GM18870 (cell line): ENCODE measurements around the gene FGF8.

Source experiments
- ATAC-seq: cut with Tn5 transposase; IDR thresholded peaks from one replicate; pipeline ENCODE4 v1.9.1; 2021; ENCODE audit warnings: moderate library complexity; ENCODE audit not compliant: unreplicated experiment

The FGF8 gene

DNA sequence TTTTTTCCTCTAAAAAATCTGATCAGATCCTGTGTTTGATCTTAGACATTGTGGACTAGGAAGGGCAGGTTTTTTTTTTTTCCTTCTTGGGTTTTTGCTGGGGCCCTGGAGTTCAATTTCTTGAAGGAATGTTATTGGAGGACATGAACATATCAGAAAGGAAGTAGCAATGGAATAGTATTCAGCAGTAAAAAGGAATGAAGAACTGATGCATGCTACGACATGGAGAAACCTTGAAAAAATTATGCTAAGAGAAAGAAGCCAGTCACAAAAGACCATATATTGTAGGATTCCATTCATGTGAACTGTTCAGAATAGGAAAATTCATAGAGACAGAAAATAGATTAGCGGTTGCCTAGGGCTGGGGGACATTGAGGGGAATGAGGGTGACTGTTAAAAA, 34.0 kb downstream of the FGF8 start:
- no peak for ATAC-seq

DNA sequence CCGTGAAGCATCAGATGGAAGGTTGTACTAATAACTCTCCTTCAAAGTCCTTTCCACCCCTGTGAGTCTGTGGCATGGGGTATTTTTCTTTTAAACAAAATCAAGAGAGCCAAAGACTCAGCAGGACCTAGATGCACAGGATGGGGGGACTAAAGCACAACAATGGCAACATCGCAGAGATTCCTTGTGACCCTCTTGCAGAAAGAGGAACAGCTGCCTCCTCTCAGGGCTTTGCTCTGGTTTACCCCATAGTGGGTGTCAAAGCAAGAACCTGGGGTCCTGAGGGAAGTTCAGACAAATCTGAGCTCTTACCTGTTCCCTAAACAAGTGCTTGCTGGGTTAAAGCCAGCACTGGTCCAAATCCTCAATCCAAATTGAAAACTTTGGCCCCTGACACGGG, 39.2 kb downstream of the FGF8 start:
- ATAC-seq = no peak

DNA sequence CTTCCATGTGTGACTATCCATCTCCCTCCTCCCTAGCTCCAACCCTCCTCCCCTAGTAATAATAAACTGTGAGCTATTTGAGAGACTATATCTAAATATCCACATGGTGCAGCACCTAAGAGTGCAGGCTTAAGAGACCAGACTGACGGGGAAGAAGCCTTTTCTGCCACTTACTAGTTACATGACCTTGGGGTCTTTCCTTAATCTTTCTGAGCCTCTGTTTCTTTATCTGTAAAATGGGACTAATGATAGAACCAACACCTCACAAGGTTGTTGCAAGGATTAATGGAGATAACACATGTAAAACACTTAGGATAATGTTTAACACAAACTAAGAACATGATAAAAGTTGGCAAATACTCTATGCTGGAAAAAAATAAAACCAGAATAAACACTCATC, 43.8 kb downstream of the FGF8 start:
- no peak for ATAC-seq

DNA sequence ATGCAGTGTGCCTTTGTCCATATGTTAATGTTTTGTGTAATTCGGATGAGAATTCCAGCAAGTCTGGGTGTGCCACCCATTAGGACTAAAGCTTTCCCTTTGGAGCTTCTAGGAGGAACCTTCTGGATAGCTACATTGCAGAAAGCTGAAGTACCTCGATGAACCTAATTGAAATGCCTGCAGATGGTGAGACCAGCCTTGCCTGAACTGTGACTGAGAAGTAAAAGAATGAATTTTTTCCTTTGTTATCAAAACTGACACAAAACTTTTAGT, 49.9 kb downstream of the FGF8 start:
- ATAC-seq = no peak

DNA sequence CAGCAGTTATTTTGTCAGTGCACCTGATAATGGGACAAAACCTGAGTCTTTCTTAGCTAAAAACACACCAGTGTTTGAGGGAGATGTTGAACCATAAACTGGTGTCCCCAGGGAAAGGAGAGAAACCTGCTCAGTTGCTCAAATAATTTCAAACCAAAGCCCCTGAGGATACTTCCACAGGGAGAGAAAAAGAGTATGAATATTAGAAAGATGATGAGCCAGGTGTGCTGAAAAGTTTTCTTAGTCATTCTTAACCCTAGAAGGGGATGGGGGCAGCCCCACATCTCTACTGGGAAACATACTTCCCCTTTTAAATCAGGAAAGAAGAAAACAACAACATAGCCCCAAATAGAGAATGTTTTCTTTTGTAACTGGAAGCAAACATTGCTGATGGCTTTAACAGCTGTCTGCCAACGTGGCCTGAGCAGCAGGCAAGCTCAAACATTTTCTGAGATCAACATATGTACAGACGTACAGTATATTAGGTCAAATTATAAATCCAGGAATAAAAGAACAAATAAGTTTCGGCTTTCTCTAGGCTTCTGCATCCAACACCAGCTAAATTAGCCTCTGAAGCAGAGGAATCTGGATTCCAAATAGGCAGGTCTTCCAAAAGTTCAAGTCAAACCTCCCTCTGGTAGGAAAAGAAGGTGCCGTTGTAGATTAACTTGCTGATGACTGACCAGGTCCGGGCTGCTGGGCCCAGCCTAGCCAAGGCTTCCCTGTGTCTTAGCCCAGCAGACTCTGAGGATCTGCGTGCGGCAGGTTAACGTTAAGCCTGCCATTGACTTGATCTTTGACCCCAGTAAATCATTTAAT, 50.4 kb downstream of the FGF8 start:
- ATAC-seq = no peak

DNA sequence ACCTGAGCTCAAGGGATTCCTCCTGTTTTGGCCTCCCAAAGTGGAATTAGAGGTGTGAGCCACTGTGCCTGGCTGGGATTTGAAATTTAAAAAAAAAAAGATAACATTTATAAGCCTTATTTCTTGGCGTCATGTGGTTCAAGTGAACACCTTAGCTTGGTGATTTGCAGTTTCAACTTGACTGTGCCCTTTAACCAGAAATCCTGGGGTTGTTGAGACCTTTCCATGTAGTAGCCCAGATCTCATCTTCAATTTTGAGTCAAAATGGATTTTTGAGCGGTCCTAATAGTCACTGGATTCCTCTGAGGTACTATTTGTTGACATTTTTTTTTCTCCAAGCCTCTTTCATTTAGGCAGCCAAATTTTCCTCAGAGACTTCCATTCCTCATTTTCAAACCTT, 51.5 kb downstream of the FGF8 start:
- no peak for ATAC-seq

DNA sequence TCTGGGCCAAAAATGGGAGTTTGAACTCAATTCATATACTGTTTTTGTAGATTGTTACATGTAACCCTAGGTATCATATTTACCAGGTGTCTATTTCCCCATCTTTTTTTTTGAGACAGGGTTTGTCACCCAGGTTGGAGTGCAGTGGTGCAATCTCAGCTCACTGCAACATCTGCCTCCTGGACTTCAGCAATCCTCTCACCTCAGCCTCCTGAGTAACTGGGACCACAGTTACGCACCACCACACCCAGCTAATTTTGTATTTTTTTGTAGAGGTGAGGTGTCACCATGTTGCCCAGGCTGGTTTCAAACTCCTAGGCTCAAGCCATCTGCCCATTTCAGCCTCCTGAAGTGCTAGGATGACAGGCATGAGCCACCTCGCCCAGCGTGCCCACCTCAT, 52.7 kb downstream of the FGF8 start:
- no peak for ATAC-seq

DNA sequence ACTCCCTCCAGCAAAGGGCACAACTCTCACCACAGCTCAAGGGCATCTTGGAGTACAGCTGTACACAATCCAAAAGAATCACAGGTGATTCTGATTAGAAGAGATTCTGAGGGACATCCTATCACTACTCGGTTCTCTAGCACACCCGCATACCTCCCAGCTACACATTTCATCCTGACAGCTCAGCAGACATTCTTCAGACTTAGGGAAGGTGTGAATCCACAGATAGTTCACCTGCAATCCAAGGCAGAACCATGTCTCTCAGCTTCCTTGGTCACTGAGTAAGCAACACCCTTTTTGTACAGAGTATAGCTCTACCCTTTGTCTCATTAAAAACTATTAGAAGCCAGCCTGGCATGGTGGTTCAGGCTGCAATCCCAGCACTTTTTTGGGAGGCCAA, 54.1 kb downstream of the FGF8 start:
- ATAC-seq = no peak

DNA sequence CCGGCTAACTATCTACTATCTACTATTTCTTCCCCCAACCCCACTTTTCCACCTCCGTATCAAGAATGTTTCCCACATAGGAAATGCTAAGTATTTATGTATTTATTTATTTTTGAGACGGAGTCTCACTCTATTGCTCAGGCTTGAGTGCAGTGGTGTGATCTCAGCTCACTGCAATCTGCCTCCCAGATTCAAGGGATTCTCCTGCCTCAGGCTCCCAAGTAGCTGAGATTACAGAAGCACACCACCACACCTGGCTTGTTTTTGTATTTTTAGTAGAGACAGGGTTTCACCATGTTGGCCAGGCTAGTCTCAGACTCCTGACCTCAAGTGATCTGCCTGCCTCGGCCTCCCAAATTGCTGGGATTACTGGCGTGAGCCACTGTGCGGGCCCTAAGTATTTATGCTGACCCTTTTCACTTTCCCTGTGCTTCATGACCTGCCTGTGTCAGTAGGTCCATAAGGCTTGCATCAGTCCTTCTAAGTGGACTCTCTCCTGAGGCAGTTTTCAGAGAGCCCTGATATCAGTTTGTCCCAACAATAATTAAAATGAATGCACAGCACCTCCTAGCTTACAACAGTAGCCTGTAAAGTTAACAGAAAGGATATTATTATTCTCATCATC, 55.2 kb downstream of the FGF8 start:
- no peak for ATAC-seq
